GM12873 (cell line): Measurements from ENCODE around the gene CPNE9.

ENCODE experiments used
- TF ChIP-seq, protein P1 (sequence below): IDR thresholded peaks from 2 replicates; pipeline ENCODE4 v1.5.1; 2012; ENCODE audit warnings: low read depth, mild to moderate bottlenecking, moderate library complexity, low read length, control low read depth; ENCODE audit not compliant: insufficient read depth; ENCODE audit errors: missing control alignments

The CPNE9 gene

GRCh38 chr3:9770276-9770812, 66.7 kb downstream of the CPNE9 start:
- TF ChIP-seq, protein P1, sequence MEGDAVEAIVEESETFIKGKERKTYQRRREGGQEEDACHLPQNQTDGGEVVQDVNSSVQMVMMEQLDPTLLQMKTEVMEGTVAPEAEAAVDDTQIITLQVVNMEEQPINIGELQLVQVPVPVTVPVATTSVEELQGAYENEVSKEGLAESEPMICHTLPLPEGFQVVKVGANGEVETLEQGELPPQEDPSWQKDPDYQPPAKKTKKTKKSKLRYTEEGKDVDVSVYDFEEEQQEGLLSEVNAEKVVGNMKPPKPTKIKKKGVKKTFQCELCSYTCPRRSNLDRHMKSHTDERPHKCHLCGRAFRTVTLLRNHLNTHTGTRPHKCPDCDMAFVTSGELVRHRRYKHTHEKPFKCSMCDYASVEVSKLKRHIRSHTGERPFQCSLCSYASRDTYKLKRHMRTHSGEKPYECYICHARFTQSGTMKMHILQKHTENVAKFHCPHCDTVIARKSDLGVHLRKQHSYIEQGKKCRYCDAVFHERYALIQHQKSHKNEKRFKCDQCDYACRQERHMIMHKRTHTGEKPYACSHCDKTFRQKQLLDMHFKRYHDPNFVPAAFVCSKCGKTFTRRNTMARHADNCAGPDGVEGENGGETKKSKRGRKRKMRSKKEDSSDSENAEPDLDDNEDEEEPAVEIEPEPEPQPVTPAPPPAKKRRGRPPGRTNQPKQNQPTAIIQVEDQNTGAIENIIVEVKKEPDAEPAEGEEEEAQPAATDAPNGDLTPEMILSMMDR, result no peak

DNA sequence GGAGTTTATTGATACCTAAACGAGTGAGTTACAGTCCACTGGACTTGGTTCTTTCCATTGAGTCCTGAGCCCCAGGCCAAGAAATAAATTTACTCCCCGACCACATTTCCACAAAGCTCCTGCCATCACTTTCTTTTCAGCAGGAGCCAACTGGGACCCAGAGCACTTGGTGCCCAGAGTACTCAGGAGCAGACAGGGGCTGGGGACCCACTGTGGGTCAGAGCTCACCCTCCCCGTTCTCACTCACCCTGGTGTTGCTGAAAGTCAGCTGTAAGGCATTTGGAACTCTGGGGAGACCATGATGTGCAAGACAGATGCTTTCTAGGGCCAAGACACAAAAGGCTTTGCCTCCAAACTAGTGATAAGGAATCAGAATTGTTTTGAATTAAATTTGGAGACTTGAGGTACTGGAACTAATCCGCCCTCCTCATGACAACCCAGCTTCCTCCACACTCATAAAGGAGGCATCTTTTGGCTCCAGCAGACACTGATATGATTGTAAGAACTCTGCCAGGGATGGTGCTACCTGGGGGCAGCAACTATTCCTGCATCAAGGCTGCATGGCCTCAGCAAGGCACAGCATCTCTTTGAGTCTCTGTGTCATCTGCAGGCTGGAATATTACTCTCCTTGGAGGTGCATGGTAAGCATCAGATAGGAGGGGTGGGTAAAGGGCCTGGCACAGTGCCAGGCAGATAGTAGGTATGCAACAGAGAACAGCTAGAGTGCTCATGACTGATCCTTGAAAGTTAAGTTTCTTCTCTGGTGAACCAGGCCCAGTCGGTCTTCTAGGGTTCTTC, 73.5 kb downstream of the CPNE9 start:
- TF ChIP-seq, protein P1, result no peak

- TF ChIP-seq, protein P1, result no peak
These were observed 74.0 kb downstream of the CPNE9 start for GRCh38 chr3:9777694-9778021.

GRCh38 chr3:9778143-9779074, 74.8 kb downstream of the CPNE9 start:
- TF ChIP-seq, protein P1, result no peak

DNA sequence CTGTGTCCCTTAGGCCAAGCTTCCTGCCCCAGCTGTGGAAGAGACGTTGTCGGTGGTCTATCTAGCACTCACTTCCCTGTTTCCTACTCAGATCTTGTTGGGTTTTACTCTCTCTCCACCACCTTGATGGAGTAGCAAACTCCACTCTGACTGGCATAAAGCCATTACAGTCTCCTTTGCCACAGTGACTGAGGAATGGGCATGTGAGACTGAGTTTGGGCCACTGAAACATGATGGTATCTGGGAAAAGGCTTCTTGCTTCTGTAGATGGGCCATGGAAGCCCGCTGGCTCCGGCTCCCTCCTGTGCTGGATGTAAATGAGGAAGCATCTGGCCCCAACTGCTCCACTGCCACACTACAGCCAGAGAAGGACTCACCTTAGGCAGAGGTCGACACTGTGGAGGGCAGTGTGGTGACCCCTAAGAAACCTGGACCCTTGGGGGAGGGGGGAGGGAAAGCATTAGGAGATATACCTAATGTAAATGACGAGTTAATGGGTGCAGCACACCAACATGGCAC, 75.5 kb downstream of the CPNE9 start:
- TF ChIP-seq, protein P1, result no peak
